GM18499 (cell line): ENCODE data around the gene SLC5A1.
"Not testable (repeated sequence)": the region's sequence is repeated elsewhere in the genome, so short reads cannot be mapped to it uniquely, and the experiment has no call there.

Experiments used
- ATAC-seq: cut with Tn5 transposase; IDR thresholded peaks from one replicate; pipeline ENCODE4 v1.9.1; 2021; ENCODE audit warnings: moderate number of reproducible peaks; ENCODE audit not compliant: insufficient read depth, unreplicated experiment

Gene SLC5A1

DNA sequence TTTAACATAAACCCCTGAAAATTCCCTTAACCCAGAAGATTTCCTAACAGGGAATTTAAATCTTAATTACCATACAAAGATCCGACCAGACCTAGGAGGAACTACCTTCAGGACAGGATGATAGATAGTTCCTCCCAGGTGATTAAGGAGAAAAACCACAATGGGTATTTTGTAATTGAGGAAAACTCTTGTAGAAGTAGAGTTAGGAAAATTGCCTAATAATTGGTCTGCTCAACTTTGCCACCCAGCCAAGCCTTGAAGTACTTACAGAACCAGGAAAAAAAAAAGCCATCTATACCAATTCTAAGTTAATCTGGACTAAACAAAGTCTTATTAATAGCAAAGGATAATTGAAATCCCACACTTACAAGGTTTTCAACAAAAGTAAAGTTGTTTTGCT, 95.5 kb downstream of the SLC5A1 start:
- ATAC-seq: not testable (repeated sequence)

DNA sequence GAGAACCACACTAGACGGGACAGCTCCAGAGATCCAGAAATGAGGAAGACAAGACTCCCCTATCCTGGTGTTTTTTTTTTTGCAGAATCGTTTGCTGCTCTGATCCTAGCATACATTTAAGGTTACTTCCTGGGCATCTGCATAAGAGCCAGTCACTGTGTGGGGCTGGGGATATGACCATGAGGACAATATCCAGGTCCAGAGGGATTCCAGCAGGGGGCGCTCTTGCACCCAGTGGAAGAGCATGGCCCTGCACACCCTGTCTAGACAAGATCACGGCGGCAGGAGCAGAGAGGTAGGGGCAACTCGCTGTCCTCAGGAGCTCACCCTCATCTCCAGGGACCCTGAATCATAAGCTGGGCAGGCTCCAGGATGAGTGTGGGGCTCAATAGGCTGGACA, 97.6 kb downstream of the SLC5A1 start:
- ATAC-seq: not testable (repeated sequence)

GRCh38 chr22:32142600-32142999, 99.5 kb downstream of the SLC5A1 start:
- no peak for ATAC-seq

DNA sequence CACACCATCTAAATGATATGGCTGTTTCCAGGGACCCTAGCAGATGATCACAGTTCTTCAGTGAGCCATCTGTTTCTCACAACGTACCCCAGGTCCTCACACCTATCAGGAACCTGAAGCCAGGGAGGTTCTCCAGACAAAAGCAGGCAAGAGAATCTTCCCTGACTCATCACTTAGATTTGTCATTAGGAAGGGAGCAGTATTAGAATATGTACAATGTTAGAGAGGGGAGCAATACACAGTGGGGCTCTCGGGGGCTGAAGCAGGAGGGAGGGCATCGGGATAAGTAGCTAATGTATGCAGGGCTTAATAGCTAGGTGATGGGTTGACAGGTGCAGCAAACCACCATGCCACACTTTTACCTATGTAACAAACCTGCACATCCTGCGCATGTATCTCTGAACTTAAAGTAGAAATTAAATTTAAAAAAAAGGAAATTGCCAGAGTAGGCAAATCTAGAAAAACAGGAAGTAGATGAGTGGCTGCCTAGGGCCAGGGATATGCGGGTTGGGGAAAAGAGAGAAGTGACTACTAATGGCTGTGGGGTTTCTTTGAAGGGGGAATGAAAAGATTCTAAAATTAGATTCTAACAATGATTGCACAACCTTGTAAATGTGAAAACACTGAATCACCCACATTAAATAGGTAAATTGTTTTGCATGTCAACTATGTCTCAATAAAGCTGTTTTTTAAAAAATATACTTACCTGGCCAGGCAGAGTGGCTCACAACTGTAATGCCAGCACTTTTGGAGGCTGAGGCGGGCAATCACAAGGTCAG, 101.6 kb downstream of the SLC5A1 start:
- ATAC-seq: no peak

- not testable (repeated sequence) for ATAC-seq
Observed at GRCh38 chr22:32147128-32147527, 104.1 kb downstream of the SLC5A1 start.

DNA sequence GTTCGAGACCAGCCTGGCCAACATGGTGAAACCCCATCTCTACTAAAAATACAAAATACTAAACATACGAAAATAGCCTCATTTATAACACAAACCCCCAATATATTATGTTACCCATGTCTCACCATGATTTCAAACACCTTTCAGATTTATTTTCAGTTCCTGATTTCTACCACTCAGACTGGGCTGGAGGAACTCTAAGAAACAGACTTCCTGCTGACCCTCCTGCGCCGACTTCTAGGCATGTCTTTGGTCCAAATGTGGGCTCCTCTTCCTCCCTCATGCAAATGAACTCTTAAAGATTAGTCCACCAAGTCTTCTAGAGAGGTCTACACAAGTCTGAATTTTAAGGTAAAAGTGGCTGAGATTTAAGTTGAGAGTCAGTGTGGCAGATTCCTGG, 105.3 kb downstream of the SLC5A1 start:
- not testable (repeated sequence) for ATAC-seq

DNA sequence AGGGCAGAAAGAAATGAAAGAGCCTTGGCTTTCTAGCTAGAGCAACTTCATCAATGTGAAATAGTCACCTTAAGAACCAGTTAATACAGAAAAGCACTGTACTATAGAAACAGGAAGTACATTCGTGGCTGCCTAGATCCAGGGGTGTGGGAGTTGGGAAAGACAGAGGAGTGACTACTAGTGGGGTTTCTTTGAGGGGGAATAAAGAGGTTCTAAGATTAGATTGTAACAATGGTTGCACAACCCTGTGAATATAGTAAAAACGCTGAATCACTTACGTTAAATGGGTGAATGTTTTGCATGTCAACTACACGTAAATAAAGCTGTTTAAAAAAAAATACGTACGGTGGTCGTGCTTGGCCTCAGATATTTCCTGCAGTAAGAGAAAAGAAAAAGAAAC, 107.6 kb downstream of the SLC5A1 start:
- ATAC-seq: not testable (repeated sequence)

GRCh38 chr22:32151641-32152040, 108.6 kb downstream of the SLC5A1 start:
- not testable (repeated sequence) for ATAC-seq

DNA sequence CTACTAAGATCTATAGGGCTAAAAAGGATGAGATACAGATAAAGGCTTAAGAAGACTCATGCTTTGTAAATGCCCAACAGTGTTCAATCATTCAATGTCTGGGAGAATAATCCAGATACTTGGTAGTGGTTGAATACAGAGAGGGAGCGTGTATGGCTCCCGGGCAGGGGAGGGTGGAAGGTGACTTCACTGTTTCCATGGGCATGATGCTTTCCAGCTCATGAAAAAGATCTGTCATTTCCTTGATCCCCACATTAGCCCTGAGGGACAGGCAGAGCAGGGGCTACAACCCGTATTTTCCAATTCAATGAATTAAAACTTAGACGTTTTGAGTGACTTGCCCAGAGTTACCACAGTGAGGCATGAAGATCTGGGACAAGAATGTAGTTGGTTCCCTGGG, 111.7 kb downstream of the SLC5A1 start:
- not testable (repeated sequence) for ATAC-seq

GRCh38 chr22:32157632-32158031, 114.6 kb downstream of the SLC5A1 start:
- ATAC-seq: not testable (repeated sequence)

DNA sequence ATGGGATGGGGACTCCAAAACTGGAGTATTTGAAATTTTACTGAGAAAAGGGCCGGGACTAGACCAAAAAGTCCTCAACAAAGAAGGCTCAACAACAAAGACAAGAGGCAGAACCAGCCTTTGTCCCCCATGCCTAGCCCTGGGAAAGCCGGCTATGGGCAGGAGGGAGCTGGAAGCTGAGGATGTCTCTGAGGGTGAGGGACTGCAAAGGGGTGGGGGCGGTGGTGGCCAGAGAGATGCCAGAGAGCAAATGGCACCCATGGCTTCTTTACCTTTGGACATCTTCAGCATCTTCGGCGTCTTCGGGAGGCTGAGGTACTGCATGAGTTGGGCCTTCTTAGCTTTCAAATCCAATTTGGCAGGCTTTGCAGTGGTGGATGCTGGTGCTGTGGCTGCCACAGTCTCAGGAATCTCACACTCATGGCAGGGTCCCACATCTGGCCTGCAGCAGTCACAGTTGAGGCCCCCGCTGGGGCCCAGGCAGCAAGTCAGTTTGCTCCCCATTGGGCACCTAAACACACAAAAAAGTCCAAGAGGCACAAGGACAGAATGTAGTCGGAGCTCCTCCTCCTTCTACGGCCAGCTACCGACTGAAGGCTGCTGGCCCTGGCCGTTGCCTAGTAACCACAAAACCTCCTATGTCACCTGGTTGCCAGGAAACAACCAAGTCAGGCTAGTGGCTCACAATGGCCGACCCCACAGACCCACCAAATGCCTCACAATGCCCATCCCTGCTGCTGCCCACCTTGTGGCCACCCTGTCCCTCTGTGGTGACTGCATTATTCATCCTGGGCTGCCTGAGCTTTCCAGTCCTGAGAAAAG, 115.9 kb downstream of the SLC5A1 start, which contains the start of gene C22orf42:
Gene C22orf42, minus strand, starts transcription at position 592 of the 822 bp plus-strand sequence. Its CDS starts 88 bp downstream, at position 504.
- ATAC-seq: no peak

DNA sequence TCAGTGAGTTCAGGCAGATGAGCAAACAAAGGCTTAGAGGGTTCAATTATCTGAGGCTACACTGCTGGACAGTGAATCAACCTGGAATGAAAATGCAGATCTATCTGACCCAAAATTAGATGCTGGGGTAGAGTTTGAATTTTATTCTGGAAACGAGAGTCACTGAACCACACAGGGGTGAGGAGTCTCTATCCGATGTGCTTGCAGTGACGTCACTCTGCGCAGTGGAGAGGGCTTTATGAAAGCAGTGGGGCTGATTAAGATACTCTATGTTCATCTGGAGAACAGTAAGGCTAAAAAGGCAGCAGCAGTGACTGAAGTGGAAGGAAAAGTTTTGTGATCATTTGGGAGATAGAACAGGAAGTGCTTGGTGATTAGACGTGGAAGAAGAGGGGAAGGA, 117.3 kb downstream of the SLC5A1 start:
- not testable (repeated sequence) for ATAC-seq
